GM12878 (cell line): ENCODE measurements around the gene DPY19L3. TPM values are rescaled to one million over a fixed set of nuclear protein-coding genes. Genes with fewer than 3 reads are reported as not detected.

Experiments used
- ATAC-seq: fragments of 200-7000 bp; cut with Tn5 transposase; 3 replicates; pipeline ENCODE4 v1.9.1; 2020; ENCODE audit warnings: mild to moderate bottlenecking, moderate library complexity
- BruUV-seq: library from RNA; stranded (reverse); fragments of 400-500 nt; replicated peaks from 2 replicates; lab custom pipeline; 2021; lab: Mats Ljungman, UMichigan
- CTCF ChIA-PET: fragments of 300-600 bp; sonication (Branson Sonifier 250); formaldehyde crosslinking; extraction: SDS; loops from one replicate; lab custom pipeline; 2021; ENCODE audit warnings: inconsistent platforms; lab: Yijun Ruan, JAX
- POLR2A ChIA-PET: fragments of 350-600 bp; formaldehyde crosslinking; extraction: SDS; loops from one replicate; lab custom pipeline; 2021; ENCODE audit warnings: inconsistent platforms; lab: Charles Lee
- RAD21 ChIA-PET: fragments of 300-600 bp; sonication (Branson Sonifier 250); formaldehyde crosslinking; loops from one replicate; lab custom pipeline; 2023; ENCODE audit warnings: antibody characterized with exemption; ENCODE audit not compliant: unreplicated experiment; lab: Charles Lee
- SMC1A ChIA-PET: fragments of 300-600 bp; sonication (Branson Sonifier 250); formaldehyde crosslinking; loops from one replicate; lab custom pipeline; 2023; ENCODE audit not compliant: unreplicated experiment, uncharacterized antibody; lab: Charles Lee
- DNase-seq: peaks from one replicate; pipeline ENCODE4 v3.0.0-alpha.2; 2011; ENCODE audit warnings: low read depth, low spot score
- FAIRE-seq: peaks from 3 replicates; lab custom pipeline; 2011; peaks lifted over from hg19 to GRCh38; lab: Jason Lieb, UNC
- H2AFZ ChIP-seq: 2 replicates; pipeline ENCODE4 v1.6.0; 2011; ENCODE audit warnings: low read depth, low read length, control low read depth; ENCODE audit not compliant: control insufficient read depth
- H3K27ac ChIP-seq: 2 replicates; pipeline ENCODE4 v1.5.1; 2011; ENCODE audit warnings: control low read depth; ENCODE audit not compliant: control insufficient read depth, insufficient read depth
- H3K27me3 ChIP-seq, 2 experiments: replicated peaks in 1 of 2; 2 replicates each; pipeline versions ENCODE4 v1.6.0 to v1.6.1; 2011; ENCODE audit warnings: low read length in 1 of 2; ENCODE audit not compliant: control insufficient read depth in 2 of 2, insufficient read depth in 2 of 2
- H3K36me3 ChIP-seq, 2 experiments: 2 replicates each; pipeline ENCODE4 v1.5.1; 2011; ENCODE audit warnings: low read length in 1 of 2; ENCODE audit not compliant: control insufficient read depth in 2 of 2, insufficient read depth in 2 of 2
- H3K4me1 ChIP-seq: 2 replicates; pipeline ENCODE4 v1.6.1; 2011; ENCODE audit warnings: mild to moderate bottlenecking, low read length, moderate library complexity, mixed read lengths; ENCODE audit not compliant: control insufficient read depth, insufficient read depth
- H3K4me2 ChIP-seq: 2 replicates; pipeline ENCODE4 v1.6.0; 2011; ENCODE audit warnings: control low read depth; ENCODE audit not compliant: control insufficient read depth, insufficient read depth
- H3K4me3 ChIP-seq: fragments of 200-600 bp; sonication (generic); 2 replicates; pipeline ENCODE4 v1.5.1; 2016
- H3K79me2 ChIP-seq: 2 replicates; pipeline ENCODE4 v1.6.0; 2011; ENCODE audit warnings: low read length; ENCODE audit not compliant: control insufficient read depth, insufficient read depth
- H3K9ac ChIP-seq: 2 replicates; pipeline ENCODE4 v1.8.0; 2011; ENCODE audit warnings: low read length, control low read depth, mixed read lengths; ENCODE audit not compliant: control insufficient read depth, insufficient read depth
- H3K9me3 ChIP-seq: replicated peaks from 3 replicates; pipeline ENCODE4 v1.5.1; 2011; ENCODE audit warnings: mild to moderate bottlenecking, low read length; ENCODE audit not compliant: control insufficient read depth, insufficient read depth
- H4K20me1 ChIP-seq: 2 replicates; pipeline ENCODE4 v1.6.0; 2011; ENCODE audit not compliant: control insufficient read depth, insufficient read depth
- ATF7 ChIP-seq: fragments of 450-650 bp; IDR thresholded peaks from 2 replicates; pipeline ENCODE4 v1.6.1; 2016; ENCODE audit warnings: low read depth, mild to moderate bottlenecking
- BRCA1 ChIP-seq: IDR thresholded peaks from 2 replicates; pipeline ENCODE4 v1.6.1; 2011; ENCODE audit warnings: low read depth, low read length, improper control_type of control experiment
- EZH2 ChIP-seq: IDR thresholded peaks from 2 replicates; pipeline ENCODE4 v1.6.1; 2012; ENCODE audit warnings: low read depth, mild to moderate bottlenecking, control low read depth, inconsistent platforms, low read length, borderline replicate concordance; ENCODE audit not compliant: control insufficient read depth
- FOS ChIP-seq: IDR thresholded peaks from 3 replicates; pipeline ENCODE4 v1.6.1; 2011; ENCODE audit warnings: borderline replicate concordance; ENCODE audit not compliant: insufficient read length; ENCODE audit errors: extremely low read depth
- JUNB ChIP-seq: IDR thresholded peaks from 2 replicates; pipeline ENCODE4 v1.6.1; 2016; ENCODE audit warnings: antibody characterized with exemption, mild to moderate bottlenecking
- NFIC ChIP-seq: IDR thresholded peaks from 2 replicates; pipeline ENCODE4 v1.6.1; 2012; ENCODE audit warnings: low read depth, mild to moderate bottlenecking, inconsistent platforms, low read length, moderate library complexity
- NRF1 ChIP-seq: conservative IDR thresholded peaks from 2 replicates; pipeline ENCODE4 v1.6.1; 2011; ENCODE audit warnings: mild to moderate bottlenecking, low read depth, low read length, improper control_type of control experiment
- POU2F2 ChIP-seq: IDR thresholded peaks from 3 replicates; pipeline ENCODE4 v1.6.1; 2011; ENCODE audit warnings: low read depth, mild to moderate bottlenecking, low read length, borderline replicate concordance
- SRF ChIP-seq, 2 experiments: IDR thresholded peaks; 2 replicates each; pipeline ENCODE4 v1.6.1; 2011; ENCODE audit warnings: low read depth in 2 of 2, low read length in 2 of 2, mild to moderate bottlenecking in 1 of 2, moderate library complexity in 1 of 2
- WGBS: methylation state at CpG from one replicate; pipeline ENCODE4 v1.1.6; 2016; ENCODE audit warnings: low lambda C conversion rate; ENCODE audit not compliant: insufficient replicate concordance, insufficient coverage; ENCODE audit errors: missing lambda C conversion rate; 5-methylcytosine and 5-hydroxymethylcytosine counted together
- in situ Hi-C: fragments of 300-500 bp; cut with MboI; formaldehyde crosslinking; loops from 9 replicates; pipeline ENCODE4 v1.14.3; 2018; ENCODE audit warnings: mixed read lengths
- intact Hi-C: fragments of 100-400 bp; cut with micrococcal nuclease; formaldehyde crosslinking; loops from one replicate; pipeline ENCODE4 v1.14.2; 2022; ENCODE audit not compliant: unreplicated experiment
- polyA plus RNA-seq, 11 experiments: library from polyadenylated mRNA; depleted of rRNA in 4 of 11; unstranded in 6 of 11; stranded (reverse) in 5 of 11; fragments of >200 nt; fragmentation: Nextera tagmentation in 4 of 11; fragmentation: Illumina TruSeq in 1 of 11; extraction: Ambion mirVana in 4 of 11; extraction: Trizol in 1 of 11; gene quantifications; 1 replicate in 1 of 11; 2 replicates in 10 of 11; pipeline versions ENCODE4 v1.2.1 to v1.2.3, GENCODE V29; 2011 to 2016; ENCODE audit warnings: inconsistent platforms in 2 of 11, missing spikeins in 2 of 11, low read depth in 1 of 11
- total RNA-seq, 4 experiments: library from RNA; depleted of rRNA in 3 of 4; stranded (reverse); fragments of >200 nt in 3 of 4; fragmentation: Illumina TruSeq in 1 of 4; extraction: Trizol in 1 of 4; gene quantifications; 2 replicates each; pipeline versions ENCODE4 v1.2.1 to v1.2.3, GENCODE V29; 2013 to 2021
- TF ChIP-seq, protein P1 (sequence below), 3 experiments: IDR thresholded peaks in 2 of 3; conservative IDR thresholded peaks in 1 of 3; 2 replicates each; pipeline ENCODE4 v1.5.1; 2011; ENCODE audit warnings: low read depth in 3 of 3, low read length in 3 of 3, mild to moderate bottlenecking in 3 of 3, control low read depth in 2 of 3, moderate library complexity in 2 of 3, inconsistent platforms in 1 of 3, mixed read lengths in 1 of 3; ENCODE audit not compliant: control insufficient read depth in 2 of 3, insufficient read depth in 1 of 3; ENCODE audit errors: extremely low read depth in 1 of 3
- TF ChIP-seq, protein P2 (sequence below): fragments of 450-650 bp; formaldehyde crosslinking; IDR thresholded peaks from 2 replicates; pipeline ENCODE4 v1.4.0; 2020; ENCODE audit warnings: mild to moderate bottlenecking, moderate library complexity

DPY19L3 gene
- total and polyA plus RNA-seq, 10 of the 15 experiments (the other 5 are each of a cell fraction or from before 2014, with no cell fraction given): 2.5 to 30.2 (median 13.7) TPM

GRCh38 chr19:32458500-32459123 is 53.0 kb downstream of the DPY19L3 start (continued):
- TF ChIP-seq, protein P1, sequence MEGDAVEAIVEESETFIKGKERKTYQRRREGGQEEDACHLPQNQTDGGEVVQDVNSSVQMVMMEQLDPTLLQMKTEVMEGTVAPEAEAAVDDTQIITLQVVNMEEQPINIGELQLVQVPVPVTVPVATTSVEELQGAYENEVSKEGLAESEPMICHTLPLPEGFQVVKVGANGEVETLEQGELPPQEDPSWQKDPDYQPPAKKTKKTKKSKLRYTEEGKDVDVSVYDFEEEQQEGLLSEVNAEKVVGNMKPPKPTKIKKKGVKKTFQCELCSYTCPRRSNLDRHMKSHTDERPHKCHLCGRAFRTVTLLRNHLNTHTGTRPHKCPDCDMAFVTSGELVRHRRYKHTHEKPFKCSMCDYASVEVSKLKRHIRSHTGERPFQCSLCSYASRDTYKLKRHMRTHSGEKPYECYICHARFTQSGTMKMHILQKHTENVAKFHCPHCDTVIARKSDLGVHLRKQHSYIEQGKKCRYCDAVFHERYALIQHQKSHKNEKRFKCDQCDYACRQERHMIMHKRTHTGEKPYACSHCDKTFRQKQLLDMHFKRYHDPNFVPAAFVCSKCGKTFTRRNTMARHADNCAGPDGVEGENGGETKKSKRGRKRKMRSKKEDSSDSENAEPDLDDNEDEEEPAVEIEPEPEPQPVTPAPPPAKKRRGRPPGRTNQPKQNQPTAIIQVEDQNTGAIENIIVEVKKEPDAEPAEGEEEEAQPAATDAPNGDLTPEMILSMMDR (IDR thresholded peaks at IDR 0.05 in 2 of 3, conservative IDR thresholded peaks at IDR 0.05 in 1 of 3; ENCODE audit: control insufficient read depth in 2 of 3, extremely low read depth in 1 of 3, insufficient read depth in 1 of 3, low read depth in 3 of 3, low read length in 3 of 3): no peak
- 0 out of 2 replicates have a peak, but pooled peaks have one; percentile 31 for TF ChIP-seq NFIC
- peak; percentile 56 for TF ChIP-seq JUNB
- peak; percentile 15; the same call in 1 of the 2 replicates for TF ChIP-seq ATF7

DNA sequence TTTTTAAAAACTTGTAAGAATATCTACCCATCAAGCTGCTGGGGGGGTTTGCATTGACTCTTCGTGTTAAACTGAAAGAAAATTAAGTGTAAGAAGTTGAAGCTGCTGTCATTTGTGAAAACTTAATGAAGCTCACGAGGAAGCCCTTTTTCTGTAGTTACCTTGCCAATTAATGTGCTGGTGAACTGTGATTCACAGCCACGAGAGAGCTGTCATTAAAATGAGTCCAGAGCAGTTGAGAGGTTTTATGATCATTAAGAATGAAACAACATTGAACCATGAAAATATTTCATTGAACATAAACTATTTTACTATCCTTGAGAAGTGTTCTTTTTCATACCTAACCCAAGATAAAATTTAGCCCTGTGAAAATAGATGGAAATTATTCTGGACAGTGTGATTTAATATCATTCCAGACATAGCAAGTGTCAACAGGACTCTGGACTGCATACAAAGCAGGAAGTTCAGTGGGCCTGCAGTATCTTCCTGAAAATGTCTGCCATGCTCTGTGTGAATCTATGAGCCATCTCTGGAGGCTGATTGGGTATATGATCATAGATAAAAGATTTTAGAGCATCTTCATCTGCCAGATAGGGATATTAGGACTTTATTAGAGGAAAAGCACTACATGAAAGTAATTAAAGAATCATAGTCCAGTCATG is 53.8 kb downstream of the DPY19L3 start:
- ATAC-seq (peak; percentile 49; the same call in 2 of the 3 replicates), FAIRE-seq (no peak), DNase-seq (no peak)
- SMC1A ChIA-PET: interaction anchor here (0.9 kb wide), 1 partner anchor 54 kb away, joined by 3 read pairs; the partner anchor contains the start of gene DPY19L3
- Histone ChIP-seq H3K27me3 (no peaks in the 10 kb centered on the region), H3K9me3 (no peaks in the 10 kb centered on the region), H3K36me3 (no peaks in the 10 kb centered on the region), H3K9ac (no peak overlapping the region; the same call in 1 of the 2 replicates), H3K27ac (peak overlapping the region; percentile 88), H3K4me2 (peak overlapping the region; percentile 98; the same call in 1 of the 2 replicates), H4K20me1 (no peaks in the 10 kb centered on the region), H3K4me3 (no peak overlapping the region), H3K79me2 (no peaks in the 10 kb centered on the region), H3K4me1 (peaks cover 22% of the 10 kb centered on the region), H2AFZ (peak overlapping the region; percentile 0; the same call in 1 of the 2 replicates)
- TF ChIP-seq BRCA1 (no peak), EZH2 (no peak), POU2F2 (no peak), NRF1 (no peak), SRF (IDR thresholded peaks at IDR 0.05; ENCODE audit: low read depth in 2 of 2, low read length in 2 of 2) (no peak), FOS (no peak)
- TF ChIP-seq, protein P2, sequence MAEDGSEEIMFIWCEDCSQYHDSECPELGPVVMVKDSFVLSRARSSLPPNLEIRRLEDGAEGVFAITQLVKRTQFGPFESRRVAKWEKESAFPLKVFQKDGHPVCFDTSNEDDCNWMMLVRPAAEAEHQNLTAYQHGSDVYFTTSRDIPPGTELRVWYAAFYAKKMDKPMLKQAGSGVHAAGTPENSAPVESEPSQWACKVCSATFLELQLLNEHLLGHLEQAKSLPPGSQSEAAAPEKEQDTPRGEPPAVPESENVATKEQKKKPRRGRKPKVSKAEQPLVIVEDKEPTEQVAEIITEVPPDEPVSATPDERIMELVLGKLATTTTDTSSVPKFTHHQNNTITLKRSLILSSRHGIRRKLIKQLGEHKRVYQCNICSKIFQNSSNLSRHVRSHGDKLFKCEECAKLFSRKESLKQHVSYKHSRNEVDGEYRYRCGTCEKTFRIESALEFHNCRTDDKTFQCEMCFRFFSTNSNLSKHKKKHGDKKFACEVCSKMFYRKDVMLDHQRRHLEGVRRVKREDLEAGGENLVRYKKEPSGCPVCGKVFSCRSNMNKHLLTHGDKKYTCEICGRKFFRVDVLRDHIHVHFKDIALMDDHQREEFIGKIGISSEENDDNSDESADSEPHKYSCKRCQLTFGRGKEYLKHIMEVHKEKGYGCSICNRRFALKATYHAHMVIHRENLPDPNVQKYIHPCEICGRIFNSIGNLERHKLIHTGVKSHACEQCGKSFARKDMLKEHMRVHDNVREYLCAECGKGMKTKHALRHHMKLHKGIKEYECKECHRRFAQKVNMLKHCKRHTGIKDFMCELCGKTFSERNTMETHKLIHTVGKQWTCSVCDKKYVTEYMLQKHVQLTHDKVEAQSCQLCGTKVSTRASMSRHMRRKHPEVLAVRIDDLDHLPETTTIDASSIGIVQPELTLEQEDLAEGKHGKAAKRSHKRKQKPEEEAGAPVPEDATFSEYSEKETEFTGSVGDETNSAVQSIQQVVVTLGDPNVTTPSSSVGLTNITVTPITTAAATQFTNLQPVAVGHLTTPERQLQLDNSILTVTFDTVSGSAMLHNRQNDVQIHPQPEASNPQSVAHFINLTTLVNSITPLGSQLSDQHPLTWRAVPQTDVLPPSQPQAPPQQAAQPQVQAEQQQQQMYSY (CRISPR knock-in tag): no peak
- RAD21 ChIA-PET: interaction anchor here (1.0 kb wide), 1 partner anchor 54 kb away, joined by 3 read pairs; the partner anchor contains the start of gene DPY19L3
- CTCF ChIA-PET: no interaction called here
- 14% methylated on average over 3 of the region's 3 CpGs for WGBS
- in situ Hi-C loops (no loop called here), intact Hi-C loops (no loop called here)
- BruUV-seq: no TSS peak
- POLR2A ChIA-PET: interaction anchor here (0.6 to 0.8 kb wide), 2 partner anchors 102 to 112 kb away, joined by 3 read pairs; no protein-coding TSS in a partner anchor
